Type B pancreatic cell (in vitro differentiated cells): ENCODE results near the gene SCLY. TPM values are rescaled to one million over a fixed set of nuclear protein-coding genes. Genes with fewer than 3 reads are reported as not detected.
A peak's percentile ranks its signal among the peaks of the same experiment; 100 is the strongest.

Source experiments
- DNase-seq: peaks from one replicate; pipeline ENCODE4 v3.0.0; 2021; ENCODE audit warnings: mixed read lengths; ENCODE audit not compliant: unreplicated experiment; ENCODE audit errors: extremely low spot score
- H3K27ac Mint-ChIP-seq: 2 replicates; pipeline ENCODE4 v1.8.0; 2021; ENCODE audit warnings: mild to moderate bottlenecking, mixed read lengths
- H3K27me3 Mint-ChIP-seq: 2 replicates; pipeline ENCODE4 v1.8.0; 2021; ENCODE audit warnings: mixed read lengths
- H3K36me3 Mint-ChIP-seq: 2 replicates; pipeline ENCODE4 v1.8.0; 2021; ENCODE audit warnings: mixed read lengths
- H3K4me1 Mint-ChIP-seq: one replicate; pipeline ENCODE4 v1.8.0; 2021; ENCODE audit warnings: mixed read lengths; ENCODE audit not compliant: unreplicated experiment
- H3K4me3 Mint-ChIP-seq: 2 replicates; pipeline ENCODE4 v1.8.0; 2021; ENCODE audit warnings: mild to moderate bottlenecking, mixed read lengths
- H3K9me3 Mint-ChIP-seq: 2 replicates; pipeline ENCODE4 v1.8.0; 2021; ENCODE audit warnings: mixed read lengths
- CTCF ChIP-seq: fragments of 200-600 bp; sonication (generic); conservative IDR thresholded peaks from 2 replicates; pipeline ENCODE4 v1.5.0; 2021; ENCODE audit warnings: antibody characterized with exemption, mild to moderate bottlenecking
- total RNA-seq: library from RNA; stranded (reverse); gene quantifications from 2 replicates; pipeline ENCODE4 v1.2.1, GENCODE V29; 2021; ENCODE audit warnings: low replicate concordance

Gene SCLY
- total RNA-seq, 1 donor from 2014 or later = 34.5 TPM

DNA sequence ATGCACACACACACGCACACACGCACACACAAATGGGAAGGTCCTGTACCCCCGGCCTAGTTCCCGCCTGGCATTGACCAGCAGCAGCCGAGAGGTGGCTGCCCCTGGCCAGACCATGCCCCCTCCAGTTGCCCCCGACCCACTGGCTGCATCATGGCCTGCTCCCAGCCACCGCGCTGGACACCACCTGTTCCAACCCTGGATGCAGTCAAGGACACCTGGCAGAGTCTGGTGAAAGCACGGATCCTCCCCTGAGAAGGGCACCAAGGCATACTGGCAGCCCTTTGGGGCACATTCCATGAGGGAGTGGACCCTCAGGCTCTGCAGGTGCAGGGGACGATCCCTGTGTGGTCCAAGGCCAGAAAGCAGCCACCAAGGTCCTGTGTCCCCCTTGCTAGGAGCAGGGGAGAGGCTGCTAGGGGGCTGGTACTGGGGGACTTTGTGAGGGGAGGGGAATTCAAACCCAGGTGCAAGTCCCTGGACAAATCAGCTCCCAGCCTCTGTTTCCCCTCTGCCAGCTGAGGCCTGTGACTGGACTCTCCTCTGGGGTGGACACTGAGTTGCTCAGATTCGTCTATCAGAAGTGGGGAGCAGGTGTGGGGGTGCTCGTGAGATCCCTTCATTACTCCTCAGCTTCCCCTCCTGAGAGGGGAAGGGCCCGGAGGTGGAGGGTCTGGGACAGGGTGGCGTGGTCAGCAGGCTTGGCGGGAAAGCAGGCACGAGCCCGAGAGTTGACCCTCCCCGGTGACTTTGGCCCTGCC is 42.8 kb downstream of the SCLY start:
- peak; percentile 65 for DNase-seq
- Mint-ChIP-seq H3K9me3 (no peaks in the 10 kb centered on the region), H3K36me3 (no peaks in the 10 kb centered on the region), H3K27me3 (no peaks in the 10 kb centered on the region), H3K4me1 (peaks cover 9% of the 10 kb centered on the region), H3K4me3 (no peak overlapping the region), H3K27ac (no peak overlapping the region)
- no peak for TF ChIP-seq CTCF

DNA sequence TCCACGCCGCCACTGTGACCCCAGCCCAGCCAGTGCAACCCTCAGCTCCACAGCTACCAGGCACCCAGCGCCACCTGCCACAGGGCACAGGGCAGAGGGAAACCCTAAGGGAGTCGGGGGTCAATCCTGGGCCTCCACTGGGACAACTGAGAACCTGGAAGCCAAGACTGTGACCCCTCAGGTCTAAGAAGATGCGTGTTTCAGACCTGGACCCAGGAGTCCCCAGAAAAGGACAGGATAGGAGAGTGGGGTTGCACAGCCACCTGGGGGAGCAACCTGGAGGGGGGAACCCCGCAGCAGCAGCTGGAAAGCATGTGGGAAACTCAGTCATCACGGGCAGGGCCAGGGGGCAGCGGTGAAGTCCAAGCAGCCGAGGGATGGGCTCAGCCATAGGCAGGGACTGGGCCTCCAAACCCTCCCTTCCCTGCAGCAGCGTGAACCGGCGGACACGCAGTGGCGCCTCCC is 43.5 kb downstream of the SCLY start:
- H3K9me3 Mint-ChIP-seq = no peaks in the 10 kb centered on the region
- peaks cover 3% of the 10 kb centered on the region for H3K4me1 Mint-ChIP-seq
- no peaks in the 10 kb centered on the region for H3K27me3 Mint-ChIP-seq
- peak; percentile 67 for DNase-seq
- no peaks in the 10 kb centered on the region for H3K36me3 Mint-ChIP-seq
- no peak overlapping the region for H3K4me3 Mint-ChIP-seq
- no peak overlapping the region for H3K27ac Mint-ChIP-seq
- no peak for TF ChIP-seq CTCF

- Mint-ChIP-seq H3K4me3 (no peak overlapping the region), H3K4me1 (peaks cover 3% of the 10 kb centered on the region), H3K27ac (no peak overlapping the region), H3K36me3 (no peaks in the 10 kb centered on the region), H3K27me3 (no peaks in the 10 kb centered on the region), H3K9me3 (no peaks in the 10 kb centered on the region)
- no peak for TF ChIP-seq CTCF
- DNase-seq = peak; percentile 64
These were observed 44.0 kb downstream of the SCLY start for GRCh38 chr2:238104691-238105371.

DNA sequence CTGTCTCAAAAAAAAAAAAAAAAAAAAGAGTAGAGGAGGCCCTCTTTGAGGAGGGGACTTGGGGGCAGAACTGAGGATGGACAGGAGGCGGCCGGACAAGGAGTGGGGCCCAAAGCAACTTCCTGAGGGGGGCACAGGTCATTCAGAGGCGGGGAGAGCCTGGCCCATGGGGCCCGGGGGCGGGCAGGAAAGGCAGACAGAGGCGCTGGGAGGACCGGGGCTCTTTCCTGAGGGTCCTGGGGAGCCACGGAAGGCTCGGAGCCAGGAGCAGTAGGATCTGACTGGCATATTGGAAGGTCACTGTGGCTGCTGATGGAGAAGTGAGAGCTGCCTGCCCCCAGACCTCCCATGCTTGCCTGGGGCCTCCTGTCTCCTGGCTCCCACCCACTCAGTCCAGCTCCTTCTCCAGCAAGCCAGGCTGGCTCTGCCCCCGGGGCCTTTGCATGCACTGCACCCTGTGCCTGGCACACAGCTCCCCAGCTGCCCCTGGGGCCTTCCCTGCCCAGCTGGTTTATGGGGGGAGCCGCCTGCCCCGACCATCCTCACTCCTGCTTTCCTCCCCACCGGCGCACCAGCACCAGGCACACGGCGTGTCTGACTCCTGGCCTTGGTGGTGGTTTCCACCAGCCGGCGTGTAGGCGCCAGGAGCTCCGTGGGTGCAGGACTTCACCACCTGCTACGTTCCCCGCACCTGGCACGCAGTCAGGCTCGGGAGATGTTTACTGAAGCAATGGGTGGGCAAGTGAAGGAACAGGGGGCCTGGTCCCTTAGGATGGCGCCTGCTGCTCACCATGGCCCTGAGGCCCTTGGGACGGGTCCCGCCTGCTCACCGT is 44.9 kb downstream of the SCLY start:
- no peak overlapping the region for H3K27ac Mint-ChIP-seq
- TF ChIP-seq CTCF = no peak
- H3K9me3 Mint-ChIP-seq = no peaks in the 10 kb centered on the region
- H3K36me3 Mint-ChIP-seq = no peaks in the 10 kb centered on the region
- peak; percentile 65 for DNase-seq
- H3K27me3 Mint-ChIP-seq = no peaks in the 10 kb centered on the region
- no peak overlapping the region for H3K4me3 Mint-ChIP-seq
- peaks cover 3% of the 10 kb centered on the region for H3K4me1 Mint-ChIP-seq

DNA sequence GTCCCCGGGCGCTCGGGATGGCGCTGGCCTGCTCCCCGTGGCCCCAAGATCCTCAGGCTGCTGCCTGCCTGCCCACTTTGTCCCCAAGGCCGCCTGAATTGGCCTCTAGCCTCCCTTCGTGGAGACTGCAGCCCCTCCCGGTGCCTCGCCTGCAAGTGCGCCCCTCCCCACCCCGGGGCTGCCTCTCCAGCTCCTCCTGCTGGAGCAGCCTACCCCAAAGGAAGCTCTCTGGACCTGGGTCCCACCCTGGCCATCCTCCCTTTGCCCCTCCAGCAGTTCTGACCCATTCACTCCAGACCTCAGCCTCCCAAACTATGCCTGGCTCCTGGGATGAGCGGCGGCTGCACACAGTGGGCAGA is 45.5 kb downstream of the SCLY start:
- peak; percentile 67 for DNase-seq
- no peak for TF ChIP-seq CTCF
- Mint-ChIP-seq H3K36me3 (no peaks in the 10 kb centered on the region), H3K4me1 (peaks cover 3% of the 10 kb centered on the region), H3K27me3 (no peaks in the 10 kb centered on the region), H3K27ac (no peak overlapping the region), H3K9me3 (no peaks in the 10 kb centered on the region), H3K4me3 (no peak overlapping the region)
